Esophagus muscularis mucosa (tissue), 4 donors: ENCODE results near the gene LETM1. TPM values are rescaled to one million over a fixed set of nuclear protein-coding genes. Genes with fewer than 3 reads are reported as not detected.

Experiments
- DNase-seq: peaks from one replicate; pipeline ENCODE4 v3.0.0-alpha.2; 2017; ENCODE audit errors: extremely low spot score
- H3K27ac ChIP-seq, 4 donors: fragments of 200-600 bp; sonication (generic); replicated peaks in 1 of 4; 1 replicate in 3 of 4; 2 replicates in 1 of 4; pipeline ENCODE4 v1.5.1; 2016 to 2019; ENCODE audit warnings: mild to moderate bottlenecking in 1 of 4
- H3K27me3 ChIP-seq, 4 donors: fragments of 200-600 bp; sonication (generic); one replicate each; pipeline versions ENCODE4 v1.5.1 to v1.6.0; 2016 to 2019
- H3K36me3 ChIP-seq, 4 donors: fragments of 200-600 bp; sonication (generic); one replicate each; pipeline ENCODE4 v1.5.1; 2016 to 2019
- H3K4me1 ChIP-seq, 4 donors: fragments of 200-600 bp; sonication (generic); one replicate each; pipeline ENCODE4 v1.5.1; 2016 to 2019
- H3K4me3 ChIP-seq, 4 donors: fragments of 200-600 bp; sonication (generic); 1 replicate in 2 of 4; 2 replicates in 2 of 4; pipeline ENCODE4 v1.5.1; 2016 to 2019; ENCODE audit warnings: mild to moderate bottlenecking in 4 of 4, moderate library complexity in 1 of 4
- H3K9me3 ChIP-seq, 4 donors: fragments of 200-600 bp; sonication (generic); 1 replicate in 3 of 4; 2 replicates in 1 of 4; pipeline ENCODE4 v1.5.1; 2016 to 2019
- EP300 ChIP-seq: sonication (generic); formaldehyde crosslinking; IDR thresholded peaks from one replicate; pipeline ENCODE4 v1.6.1; 2017; ENCODE audit warnings: antibody characterized with exemption
- POLR2A ChIP-seq: fragments of 450-650 bp; IDR thresholded peaks from one replicate; pipeline ENCODE4 v1.6.1; 2017; ENCODE audit warnings: antibody characterized with exemption, moderate library complexity, mild to moderate bottlenecking, low read depth
- POLR2AphosphoS5 ChIP-seq, 2 donors: sonication (generic); formaldehyde crosslinking; IDR thresholded peaks; one replicate each; pipeline ENCODE4 v1.6.1; 2017; ENCODE audit warnings: antibody characterized with exemption in 2 of 2
- WGBS: methylation state at CpG from one replicate; pipeline ENCODE4 v1.1.5; 2018; 5-methylcytosine and 5-hydroxymethylcytosine counted together
- intact Hi-C: fragments of 100-400 bp; cut with DNase I; formaldehyde crosslinking; loops from one replicate; pipeline ENCODE4 v1.15.1; 2023
- total RNA-seq, 4 donors: library from RNA; depleted of rRNA; stranded (reverse); fragments of >200 nt; gene quantifications; one replicate each; pipeline versions ENCODE4 v1.1.0 to v1.2.1, GENCODE V29; 2016
- TF ChIP-seq, protein P1 (sequence below), 3 experiments: fragments of 200-600 bp in 2 of 3; fragments of 450-650 bp in 1 of 3; sonication (generic) in 2 of 3; IDR thresholded peaks; one replicate each; pipeline ENCODE4 v1.5.1; 2017 to 2019; ENCODE audit warnings: antibody characterized with exemption in 3 of 3, mild to moderate bottlenecking in 2 of 3, moderate library complexity in 1 of 3

LETM1 gene
- total RNA-seq, 4 donors from 2014 or later, result 23.7 to 34.7 (median 33.3) TPM

DNA sequence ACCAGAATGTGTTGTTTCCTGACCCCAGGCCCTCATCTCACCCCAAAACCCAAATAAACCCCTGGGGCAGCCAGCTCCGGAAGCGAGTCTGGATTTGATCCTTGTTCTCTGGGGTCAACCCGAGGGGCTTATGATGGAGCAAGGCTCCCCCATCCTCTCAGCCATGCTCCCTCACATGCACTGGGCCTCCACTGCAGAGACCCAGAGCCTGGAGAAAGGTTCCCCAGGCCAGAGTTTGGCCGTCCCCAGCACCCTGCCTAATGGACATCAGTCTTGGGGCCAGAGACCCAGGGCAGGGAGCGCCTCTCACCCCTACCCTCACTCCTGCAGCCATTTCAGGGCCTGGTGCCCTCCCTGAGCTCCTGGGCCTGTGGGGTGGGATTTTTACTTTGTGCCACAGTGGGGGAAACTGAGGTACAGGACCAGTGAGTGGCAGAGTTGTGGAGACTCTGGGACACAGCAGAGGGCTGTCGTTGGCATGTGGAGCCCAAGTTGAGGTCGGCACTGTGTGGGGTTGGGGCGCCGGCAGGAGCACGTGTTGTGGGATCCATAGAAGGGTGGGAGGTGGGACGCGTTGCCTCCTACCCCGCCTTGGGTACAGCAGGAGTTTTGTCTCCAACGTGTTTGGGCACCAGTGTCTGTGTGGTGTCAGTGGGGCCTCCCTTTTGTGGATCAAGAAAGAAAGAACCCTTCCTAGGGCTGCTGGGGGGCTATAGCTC, 59.3 kb downstream of the LETM1 start:
- intact Hi-C loops, result no loop called here
- TF ChIP-seq, protein P1, sequence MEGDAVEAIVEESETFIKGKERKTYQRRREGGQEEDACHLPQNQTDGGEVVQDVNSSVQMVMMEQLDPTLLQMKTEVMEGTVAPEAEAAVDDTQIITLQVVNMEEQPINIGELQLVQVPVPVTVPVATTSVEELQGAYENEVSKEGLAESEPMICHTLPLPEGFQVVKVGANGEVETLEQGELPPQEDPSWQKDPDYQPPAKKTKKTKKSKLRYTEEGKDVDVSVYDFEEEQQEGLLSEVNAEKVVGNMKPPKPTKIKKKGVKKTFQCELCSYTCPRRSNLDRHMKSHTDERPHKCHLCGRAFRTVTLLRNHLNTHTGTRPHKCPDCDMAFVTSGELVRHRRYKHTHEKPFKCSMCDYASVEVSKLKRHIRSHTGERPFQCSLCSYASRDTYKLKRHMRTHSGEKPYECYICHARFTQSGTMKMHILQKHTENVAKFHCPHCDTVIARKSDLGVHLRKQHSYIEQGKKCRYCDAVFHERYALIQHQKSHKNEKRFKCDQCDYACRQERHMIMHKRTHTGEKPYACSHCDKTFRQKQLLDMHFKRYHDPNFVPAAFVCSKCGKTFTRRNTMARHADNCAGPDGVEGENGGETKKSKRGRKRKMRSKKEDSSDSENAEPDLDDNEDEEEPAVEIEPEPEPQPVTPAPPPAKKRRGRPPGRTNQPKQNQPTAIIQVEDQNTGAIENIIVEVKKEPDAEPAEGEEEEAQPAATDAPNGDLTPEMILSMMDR (IDR thresholded peaks at IDR 0.05), result no peak
- TF ChIP-seq POLR2AphosphoS5 (IDR thresholded peaks at IDR 0.05), result no peak
- TF ChIP-seq EP300, result no peak
- no peak for TF ChIP-seq POLR2A
- Histone ChIP-seq H3K9me3 (no peaks in the 10 kb centered on the region), H3K27me3 (peaks cover 12 to 97% (median 37%) of the 10 kb centered on the region in 4 donors), H3K27ac (no peak overlapping the region), H3K4me1 (peaks cover 15 to 34% (median 28%) of the 10 kb centered on the region in 4 donors), H3K4me3 (no peak overlapping the region), H3K36me3 (no peaks in the 10 kb centered on the region)
- 92% methylated on average over 14 of the region's 14 CpGs for WGBS
- DNase-seq, result no peak

DNA sequence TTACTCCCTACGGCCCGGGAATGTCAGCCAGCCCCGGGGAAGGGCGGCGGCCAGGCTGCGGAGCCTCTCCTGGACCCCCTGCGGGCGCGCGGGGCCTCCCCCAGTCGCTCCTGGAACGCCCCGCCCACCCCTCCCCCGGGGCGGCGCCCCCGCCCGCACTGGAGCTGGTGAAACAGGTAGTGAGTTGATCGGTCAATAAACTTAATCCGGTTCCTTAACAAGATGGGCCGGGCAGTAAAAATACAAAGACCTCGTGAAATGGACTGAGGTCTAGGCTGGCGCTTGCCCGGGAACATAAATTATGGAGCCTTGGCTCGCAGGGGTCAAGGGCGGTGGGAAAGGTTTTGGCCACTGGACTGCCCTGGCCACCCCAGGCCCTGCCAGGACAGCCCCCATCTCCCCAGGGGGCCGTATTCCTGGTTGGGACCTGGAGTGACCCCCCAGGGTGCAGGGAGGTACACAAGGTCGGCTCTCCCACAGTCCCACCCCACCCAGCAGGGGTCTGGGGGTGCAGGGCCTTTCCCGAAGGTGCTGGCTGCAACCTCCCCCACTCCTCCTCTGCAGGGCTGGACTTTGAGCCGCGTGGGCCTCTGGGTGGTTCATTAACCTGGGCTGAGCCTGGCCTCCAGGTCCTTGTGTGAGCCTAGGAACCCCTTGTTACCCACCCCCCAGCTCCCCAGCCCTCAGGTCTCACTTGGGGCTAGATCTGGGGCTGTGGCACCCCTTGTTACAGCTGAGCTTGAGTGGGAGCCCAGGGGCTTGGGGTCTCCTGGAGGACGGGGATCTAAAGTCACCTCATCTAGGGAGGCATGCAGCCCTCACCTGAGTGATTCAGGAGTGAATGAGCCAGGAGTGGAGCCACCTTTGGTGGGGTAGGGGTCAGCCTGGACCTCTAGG, 60.4 kb downstream of the LETM1 start:
- intact Hi-C loops, result no loop called here
- no peaks in the 10 kb centered on the region for H3K9me3 ChIP-seq
- no peak overlapping the region for H3K27ac ChIP-seq
- TF ChIP-seq, protein P1 (IDR thresholded peaks at IDR 0.05), result no peak
- TF ChIP-seq EP300 (no peak), POLR2A (no peak), POLR2AphosphoS5 (IDR thresholded peaks at IDR 0.05) (no peak)
- H3K27me3 ChIP-seq, result peaks cover 12 to 86% (median 37%) of the 10 kb centered on the region in 4 donors
- no peak for DNase-seq
- WGBS, result 45% methylated on average over 17 of the region's 32 CpGs
- peaks cover 15 to 34% (median 28%) of the 10 kb centered on the region in 4 donors for H3K4me1 ChIP-seq
- no peaks in the 10 kb centered on the region for H3K36me3 ChIP-seq
- peak overlapping the region; percentile 54 to 67 (median 56) for H3K4me3 ChIP-seq

DNA sequence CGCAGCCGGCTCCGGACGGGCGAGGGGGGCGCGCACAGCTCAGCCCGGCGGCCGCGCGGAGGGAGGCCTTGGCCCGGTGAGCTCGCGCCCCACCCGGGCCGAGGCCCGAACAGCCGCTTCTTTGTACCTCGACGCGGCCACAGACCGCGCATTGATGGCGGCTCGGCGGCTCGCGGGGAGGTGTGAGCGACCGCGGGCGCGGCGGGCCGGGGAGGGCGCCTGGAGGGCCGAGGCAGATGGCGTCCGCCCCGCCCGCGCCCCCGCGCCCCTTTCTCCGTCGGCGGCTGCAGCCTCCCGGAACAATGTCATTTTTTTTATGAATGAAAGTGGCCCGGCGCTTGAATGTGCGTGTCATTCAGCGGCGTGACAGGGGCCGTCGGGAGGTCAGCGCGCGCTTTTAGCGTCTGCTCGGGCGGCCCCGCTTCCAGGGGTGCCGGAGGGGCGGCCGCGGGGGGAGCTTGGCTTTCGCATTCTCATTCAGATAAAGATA, 61.1 kb downstream of the LETM1 start:
- no peak for TF ChIP-seq EP300
- no peak for TF ChIP-seq POLR2A
- TF ChIP-seq POLR2AphosphoS5 (IDR thresholded peaks at IDR 0.05), result no peak
- TF ChIP-seq, protein P1 (IDR thresholded peaks at IDR 0.05), result no peak
- intact Hi-C loops, result no loop called here
- H3K27ac ChIP-seq, result no peak overlapping the region
- no CpG with 5 or more reads among the region's 68 CpGs for WGBS
- peaks cover 12 to 84% (median 37%) of the 10 kb centered on the region in 4 donors for H3K27me3 ChIP-seq
- H3K4me3 ChIP-seq, result peak overlapping the region; percentile 54 to 67 (median 56)
- no peaks in the 10 kb centered on the region for H3K36me3 ChIP-seq
- H3K9me3 ChIP-seq, result no peaks in the 10 kb centered on the region
- peaks cover 15 to 34% (median 28%) of the 10 kb centered on the region in 4 donors for H3K4me1 ChIP-seq
- no peak for DNase-seq

DNA sequence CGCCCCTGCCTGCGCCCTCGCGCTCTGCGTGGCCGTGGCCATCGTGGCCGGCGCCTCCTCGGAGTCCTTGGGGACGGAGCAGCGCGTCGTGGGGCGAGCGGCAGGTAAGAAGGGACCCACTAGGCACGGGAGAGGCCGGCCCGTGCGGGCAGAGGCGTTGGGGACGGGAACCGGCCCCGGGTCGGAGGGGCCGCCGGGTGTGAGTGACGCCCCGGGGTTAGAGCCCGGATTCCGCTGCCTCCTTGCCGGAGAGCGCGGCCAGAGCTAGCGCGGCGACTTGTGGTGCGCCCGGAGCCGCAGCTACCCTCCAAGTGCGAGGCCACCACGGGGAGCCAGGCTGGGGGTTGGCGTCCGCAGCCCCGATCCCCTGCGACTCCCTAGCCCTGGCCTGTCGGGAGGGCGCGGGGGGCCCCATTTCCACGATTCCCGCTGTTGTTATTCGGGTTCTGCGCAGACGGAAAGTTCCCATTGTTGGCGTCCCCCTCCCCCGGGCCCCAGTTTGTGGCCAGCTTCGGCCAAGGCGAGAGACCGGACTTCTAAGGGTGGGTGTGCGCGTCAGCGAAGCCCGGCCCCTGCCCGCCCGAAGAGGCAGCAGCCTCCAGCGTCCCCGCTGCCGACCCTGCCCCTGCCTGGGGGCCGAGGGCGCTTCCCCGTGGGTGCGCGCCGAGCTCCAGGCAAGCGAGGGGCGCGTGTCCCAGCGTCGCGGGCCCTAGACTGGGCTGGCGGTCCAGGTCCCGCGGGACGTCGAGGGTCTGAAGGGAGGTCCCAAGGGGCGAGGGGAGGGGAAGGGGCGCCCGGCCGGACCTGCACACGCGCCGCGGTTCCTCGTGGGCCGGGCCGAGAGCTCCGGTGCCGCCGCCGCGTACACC, 61.8 kb downstream of the LETM1 start:
- under 1% methylated on average over 29 of the region's 101 CpGs for WGBS
- intact Hi-C loops, result no loop called here
- Histone ChIP-seq H3K4me3 (peak overlapping the region; percentile 54 to 67 (median 56)), H3K9me3 (no peaks in the 10 kb centered on the region), H3K27me3 (peaks cover 12 to 81% (median 37%) of the 10 kb centered on the region in 4 donors), H3K4me1 (peaks cover 15 to 34% (median 28%) of the 10 kb centered on the region in 4 donors), H3K27ac (no peak overlapping the region), H3K36me3 (no peaks in the 10 kb centered on the region)
- DNase-seq, result no peak
- TF ChIP-seq POLR2AphosphoS5 (IDR thresholded peaks at IDR 0.05) (no peak), POLR2A (no peak)
- TF ChIP-seq, protein P1 (IDR thresholded peaks at IDR 0.05), result no peak
